HEK293T (cell line): Measurements from ENCODE around the gene PRAMEF18.

Experiments used
- BHLHE40 ChIP-seq: fragments of 450-650 bp; IDR thresholded peaks from 2 replicates; pipeline ENCODE4 v1.6.1; 2016; ENCODE audit warnings: mild to moderate bottlenecking, moderate library complexity, borderline replicate concordance
- ELF4 ChIP-seq: fragments of 450-650 bp; IDR thresholded peaks from 2 replicates; pipeline ENCODE4 v1.6.1; 2017; ENCODE audit warnings: antibody characterized with exemption
- NFRKB ChIP-seq: fragments of 450-650 bp; IDR thresholded peaks from 2 replicates; pipeline ENCODE4 v1.6.1; 2016; ENCODE audit warnings: mild to moderate bottlenecking, moderate library complexity
- PKNOX1 ChIP-seq: fragments of 450-650 bp; IDR thresholded peaks from 2 replicates; pipeline ENCODE4 v1.6.1; 2016
- SP1 ChIP-seq: fragments of 450-650 bp; IDR thresholded peaks from 2 replicates; pipeline ENCODE4 v1.6.1; 2017

GRCh38 chr1:13228343-13228781, 2.4 kb upstream of the PRAMEF18 start:
- TF ChIP-seq ELF4 (no peak), SP1 (no peak), PKNOX1 (no peak), BHLHE40 (no peak), NFRKB (no peak)
